Measurements from ENCODE around the gene ADGRB3. TPM values are rescaled to one million over a fixed set of nuclear protein-coding genes. Genes with fewer than 3 reads are reported as not detected.
A peak's percentile ranks its signal among the peaks of the same experiment; 100 is the strongest.

The ADGRB3 gene
- total RNA-seq, 1 donor from 2014 or later = 3.3 TPM

DNA sequence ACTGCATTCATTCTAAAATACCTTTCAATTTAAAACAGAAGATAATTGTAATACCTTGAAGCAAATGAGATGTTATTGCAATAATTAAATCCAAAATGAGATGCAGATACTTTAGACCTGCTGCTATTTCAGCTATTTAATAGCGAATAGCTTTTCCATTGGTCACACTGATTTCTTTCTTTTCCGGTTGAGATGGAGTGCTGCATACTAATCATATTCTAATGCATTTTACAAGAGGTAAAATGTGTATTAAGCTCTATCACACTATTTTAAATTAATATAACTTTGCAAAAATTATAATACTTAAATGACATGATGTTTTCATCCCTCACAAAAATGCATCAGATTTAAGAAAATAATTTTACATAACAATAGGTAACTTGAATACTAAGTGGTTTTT lies 74.0 kb downstream of the ADGRB3 start:
- DNase-seq = no peak

DNA sequence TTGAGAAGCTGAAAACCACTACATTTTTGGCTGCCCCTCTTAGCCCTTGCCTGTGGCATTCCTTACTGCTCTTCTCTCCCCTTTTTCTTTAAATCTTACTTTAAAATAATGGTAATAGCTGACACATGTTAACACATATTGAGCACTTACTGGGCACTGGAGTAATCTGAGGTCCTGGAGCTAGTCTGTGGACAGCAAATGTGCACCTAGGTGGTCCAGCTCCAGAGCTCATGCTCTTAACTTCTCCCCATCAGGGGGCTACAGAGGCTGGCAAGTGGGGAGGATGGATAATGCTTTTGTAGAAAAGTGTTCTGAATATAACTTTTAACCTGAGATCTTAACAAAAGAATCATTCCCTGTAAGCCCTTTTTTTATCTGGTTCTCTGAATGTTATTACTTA lies 74.8 kb downstream of the ADGRB3 start:
- no peak for DNase-seq

DNA sequence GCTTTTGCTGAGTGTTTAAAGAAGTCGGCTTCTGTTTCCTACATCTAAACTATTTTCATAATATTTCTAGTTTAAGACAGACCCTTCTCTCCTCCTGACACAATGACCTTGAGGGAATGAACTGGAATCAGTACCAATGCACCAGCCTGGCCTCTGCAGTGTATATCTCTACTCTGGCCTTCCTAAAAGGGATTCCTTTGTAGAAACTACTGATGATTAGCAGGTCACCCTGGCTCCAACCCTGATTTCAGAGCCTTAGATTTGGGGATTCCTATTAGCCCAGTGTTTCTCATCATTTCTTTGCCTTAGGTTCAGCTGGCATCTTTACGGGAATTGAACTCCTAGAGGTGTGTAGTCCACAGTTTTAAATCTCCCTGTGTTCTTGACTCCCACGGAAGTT lies 75.4 kb downstream of the ADGRB3 start:
- DNase-seq = no peak

DNA sequence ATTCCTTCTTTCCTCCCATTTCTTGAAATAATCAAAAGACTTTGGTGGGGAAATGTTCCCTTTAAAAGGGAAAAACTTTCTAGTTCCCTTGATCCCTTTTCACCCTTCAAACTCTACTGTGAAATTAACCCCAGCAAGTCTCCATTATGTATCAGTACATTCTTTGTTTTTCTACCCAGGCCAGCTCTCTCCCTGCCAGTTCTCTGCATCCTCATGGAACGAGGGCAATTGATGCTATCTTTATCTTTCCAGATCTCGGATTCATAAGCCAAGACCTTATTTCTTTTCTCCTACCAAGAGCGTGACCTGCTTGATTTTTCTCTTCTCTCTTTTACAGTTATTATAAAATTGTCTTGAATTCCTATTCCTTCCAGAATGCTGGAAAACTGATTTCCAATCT lies 75.8 kb downstream of the ADGRB3 start:
- no peak for DNase-seq

DNA sequence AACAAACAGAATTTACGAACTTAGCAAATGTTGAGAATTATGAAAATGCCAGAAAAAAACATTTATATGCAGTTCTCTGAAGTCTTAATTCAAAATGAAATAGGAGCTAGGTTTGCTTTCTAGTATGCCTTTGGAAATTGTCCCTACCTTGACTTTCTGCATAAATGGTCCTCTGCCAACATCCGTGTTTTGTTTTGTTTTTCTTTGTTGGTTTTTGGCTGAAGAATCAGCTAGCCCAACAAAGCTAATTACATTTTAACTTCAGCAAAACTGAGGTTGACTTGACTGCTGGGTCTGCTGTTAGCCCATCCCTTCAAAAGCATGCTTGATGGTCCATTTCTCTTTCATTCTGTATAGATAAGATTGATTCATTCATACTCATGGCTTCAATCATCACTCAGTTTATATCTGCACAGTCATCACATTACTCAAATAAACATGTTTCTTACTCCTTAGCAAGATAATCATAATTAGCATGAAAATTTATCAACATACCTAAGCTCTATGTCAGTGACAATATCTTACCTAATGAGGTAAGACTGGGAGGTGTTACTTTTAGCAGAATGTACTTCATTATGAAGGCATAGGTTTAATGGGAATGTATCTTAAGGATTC lies 76.4 kb downstream of the ADGRB3 start:
- no peak for DNase-seq

DNA sequence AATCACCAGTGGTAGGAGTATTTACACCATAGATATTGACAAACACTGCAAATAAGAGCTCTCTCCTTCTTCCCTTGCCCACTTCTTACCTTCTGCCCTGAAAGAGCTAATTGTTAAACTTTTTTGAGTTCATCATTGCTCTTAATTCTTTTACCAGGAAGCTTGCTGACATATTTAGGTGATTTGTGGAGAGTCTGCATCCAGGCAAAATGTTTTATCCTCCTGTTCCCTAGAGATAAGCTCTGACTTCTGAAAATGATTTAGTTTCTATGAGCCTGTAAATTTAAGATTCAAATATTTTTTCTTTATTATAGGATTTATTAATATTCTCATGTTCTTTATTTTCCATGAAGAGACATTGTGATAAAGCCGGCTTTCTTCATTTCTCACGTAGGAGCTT lies 81.5 kb downstream of the ADGRB3 start:
- DNase-seq = no peak

DNA sequence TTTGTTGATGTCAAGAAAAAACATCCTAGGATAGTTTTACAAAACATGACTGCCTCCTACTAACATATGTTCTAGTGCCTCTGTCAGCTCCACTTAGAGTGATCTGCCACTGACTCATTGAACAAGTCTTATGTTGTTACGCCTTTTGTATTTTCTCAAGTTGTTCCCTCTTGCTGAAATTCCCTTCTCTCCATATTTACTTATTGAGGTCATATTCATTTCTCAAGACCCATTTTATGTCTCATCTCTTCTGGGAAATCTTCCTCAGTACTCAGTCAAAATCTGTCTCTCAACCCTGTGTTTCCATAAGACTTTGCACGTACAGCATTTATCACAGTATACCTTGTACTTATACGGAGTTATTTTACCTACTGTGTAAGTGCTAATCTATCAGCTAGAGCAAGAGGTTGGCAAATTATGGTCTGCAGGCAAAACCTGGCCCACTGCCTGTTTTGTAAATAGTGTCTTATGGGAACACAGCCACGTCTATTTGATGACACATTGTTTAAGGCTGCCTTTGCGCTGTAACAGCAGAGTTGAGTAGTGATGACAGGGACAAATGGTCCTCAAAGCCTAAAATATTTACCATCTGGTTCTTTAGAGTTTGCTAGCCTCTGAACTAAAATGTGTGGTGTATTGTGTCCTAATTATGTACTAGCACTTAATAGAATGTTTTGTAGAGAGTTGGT lies 83.4 kb downstream of the ADGRB3 start:
- peak; percentile 81 for DNase-seq

DNA sequence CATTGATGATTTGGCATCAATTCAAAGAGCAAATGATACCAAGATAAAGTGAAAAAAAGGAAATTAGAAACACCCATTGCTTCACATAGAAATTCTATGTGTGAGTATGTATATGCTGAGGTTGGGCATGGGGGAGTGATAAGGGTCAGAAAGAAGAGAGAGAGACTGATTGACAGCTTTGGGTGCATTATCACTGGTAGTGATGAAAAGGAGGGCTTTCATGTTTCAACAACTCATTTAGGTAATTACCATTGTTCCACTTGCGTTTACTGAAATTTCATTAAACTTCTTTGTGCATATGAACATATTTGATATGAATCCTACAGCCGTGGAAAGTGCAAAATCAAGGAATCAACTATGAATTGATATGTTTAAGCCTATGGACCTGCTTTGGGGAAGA lies 84.7 kb downstream of the ADGRB3 start:
- no peak for DNase-seq

DNA sequence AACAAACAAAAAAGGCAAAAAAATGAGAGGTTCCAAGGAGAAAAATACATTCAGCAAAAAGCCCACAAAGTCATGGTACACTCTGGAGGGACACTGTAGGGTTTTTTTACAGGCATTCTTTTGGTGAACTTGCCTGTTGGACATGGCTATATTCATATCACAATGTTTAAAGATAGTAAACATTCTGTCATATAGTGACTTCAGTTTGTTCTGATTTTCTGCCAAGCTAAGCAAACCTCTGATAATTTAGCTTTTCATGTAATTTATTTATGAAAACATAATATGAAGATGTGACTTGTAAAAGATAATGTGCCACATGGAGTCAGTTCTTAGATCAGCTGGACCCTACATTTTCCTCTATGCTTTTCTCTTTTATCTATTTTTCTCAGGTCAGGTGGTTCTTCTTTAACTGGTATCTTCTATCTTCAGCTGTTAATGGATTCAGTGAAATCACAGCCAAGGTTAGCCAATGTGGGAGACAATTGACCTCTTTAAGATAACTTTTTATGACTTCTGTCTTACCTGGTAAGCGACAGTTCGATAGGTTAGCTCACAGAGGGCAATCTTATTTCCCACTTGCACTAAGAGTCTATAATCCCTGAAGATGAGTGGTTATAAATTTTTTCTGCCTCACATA lies 87.9 kb downstream of the ADGRB3 start:
- no peak for DNase-seq

DNA sequence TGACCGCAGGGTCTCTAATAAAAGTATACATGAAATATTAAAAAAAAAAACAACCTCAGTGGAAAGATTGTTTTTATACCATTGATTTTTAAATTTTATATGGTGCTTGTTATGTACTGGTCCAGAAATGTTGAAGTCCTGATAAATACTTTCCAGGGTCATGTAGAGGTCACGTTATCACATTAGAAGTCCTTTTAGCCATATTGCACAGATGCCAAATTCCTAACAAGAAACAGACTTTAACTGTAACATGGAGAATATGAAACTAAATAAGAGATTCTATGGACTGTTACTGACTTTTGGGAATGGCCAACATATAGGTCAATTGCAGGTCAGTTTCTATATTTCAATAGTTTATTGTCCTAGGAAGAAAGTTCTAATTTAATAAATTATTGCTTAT lies 89.0 kb downstream of the ADGRB3 start:
- DNase-seq = peak; percentile 16

DNA sequence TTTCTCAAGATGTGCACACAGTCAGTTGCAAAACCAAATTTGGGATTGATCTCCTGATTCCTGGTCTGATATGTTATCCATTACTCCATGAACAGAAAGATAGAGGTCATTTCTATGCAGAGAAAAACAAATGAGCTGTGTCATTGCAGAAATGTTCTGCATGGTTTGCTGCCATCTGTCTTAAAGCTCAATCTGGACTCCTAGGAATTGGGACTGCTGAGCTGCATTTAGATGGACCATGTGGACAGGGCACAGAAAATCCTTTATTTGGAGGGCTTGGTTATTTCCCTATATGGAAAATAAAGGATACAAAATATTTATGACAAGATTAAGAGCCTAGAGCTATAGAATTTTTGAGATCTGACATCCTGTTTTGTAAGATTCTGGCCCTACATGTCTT lies 91.3 kb downstream of the ADGRB3 start:
- DNase-seq = no peak

DNA sequence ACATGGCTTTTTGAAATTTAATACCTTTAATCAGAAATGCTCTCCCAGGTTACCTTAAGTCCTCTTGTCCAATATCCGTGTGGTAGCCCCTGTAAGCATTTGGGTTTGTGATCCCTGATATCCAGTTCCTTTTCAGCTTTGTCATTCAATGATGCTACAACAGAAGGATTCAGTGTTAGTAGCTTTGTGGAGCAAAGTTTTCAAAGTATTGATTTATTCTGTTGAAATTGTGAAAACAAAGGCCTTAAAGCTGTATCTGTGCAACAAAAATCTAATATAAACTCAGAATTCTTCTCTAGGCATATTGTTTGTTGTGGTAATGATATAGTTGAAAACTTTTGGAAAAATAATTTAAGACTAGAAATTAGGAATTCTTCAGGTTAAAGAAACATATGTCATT lies 91.9 kb downstream of the ADGRB3 start:
- DNase-seq = no peak

DNA sequence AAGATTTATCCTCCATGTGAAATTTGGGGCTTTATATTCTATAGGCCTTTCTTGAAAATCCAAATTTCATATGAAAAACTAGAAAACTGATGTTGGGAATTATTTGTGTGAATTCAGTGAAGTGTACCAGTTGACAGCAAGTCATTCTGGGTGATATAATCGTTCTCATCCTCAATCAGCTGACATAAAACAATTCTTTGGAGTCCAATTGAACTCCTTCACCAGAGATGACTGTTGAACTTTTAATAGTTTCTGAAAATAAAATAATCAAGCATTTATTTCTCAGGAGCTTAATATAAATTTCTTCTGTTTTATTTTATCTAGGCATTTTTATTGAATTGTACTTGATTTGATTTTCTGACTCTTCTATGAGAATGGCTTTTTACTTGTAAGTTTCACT lies 92.6 kb downstream of the ADGRB3 start:
- DNase-seq = no peak

DNA sequence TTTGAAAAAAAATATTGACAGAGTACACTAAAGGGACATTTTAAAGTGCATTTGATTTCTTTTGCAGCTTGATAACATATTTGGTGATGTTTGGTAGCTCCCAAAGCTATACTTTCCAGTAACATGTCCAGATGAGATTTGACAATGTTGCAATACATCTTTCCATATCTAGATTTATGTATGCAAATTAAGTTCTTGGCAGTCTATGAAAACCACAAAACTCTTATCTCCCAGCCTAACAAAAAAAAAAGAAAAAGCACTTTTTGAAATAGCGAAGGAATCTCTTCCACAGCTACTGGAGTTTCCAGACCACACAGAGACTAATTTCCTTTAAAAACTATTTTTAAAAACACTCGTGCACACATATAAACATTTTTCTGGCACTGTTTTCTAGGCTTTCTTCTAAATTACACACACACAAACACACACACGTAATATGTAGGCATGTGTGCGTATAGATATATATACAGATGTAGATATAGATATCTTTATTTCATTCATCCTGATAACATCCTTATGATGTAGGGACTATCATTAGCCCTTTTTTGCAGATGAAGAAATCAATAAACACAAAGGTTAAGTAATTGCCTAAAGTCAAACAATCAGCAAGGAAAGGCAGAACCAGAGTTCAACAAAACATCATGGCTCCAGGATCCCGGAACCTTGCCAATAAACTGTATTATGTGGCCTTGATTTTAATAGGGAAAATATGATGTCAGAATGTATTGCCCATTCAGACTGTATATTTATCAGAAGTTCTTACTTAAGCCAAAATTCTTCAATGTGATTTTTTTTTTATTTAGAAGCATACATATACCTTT lies 93.3 kb downstream of the ADGRB3 start:
- DNase-seq = peak; percentile 13

DNA sequence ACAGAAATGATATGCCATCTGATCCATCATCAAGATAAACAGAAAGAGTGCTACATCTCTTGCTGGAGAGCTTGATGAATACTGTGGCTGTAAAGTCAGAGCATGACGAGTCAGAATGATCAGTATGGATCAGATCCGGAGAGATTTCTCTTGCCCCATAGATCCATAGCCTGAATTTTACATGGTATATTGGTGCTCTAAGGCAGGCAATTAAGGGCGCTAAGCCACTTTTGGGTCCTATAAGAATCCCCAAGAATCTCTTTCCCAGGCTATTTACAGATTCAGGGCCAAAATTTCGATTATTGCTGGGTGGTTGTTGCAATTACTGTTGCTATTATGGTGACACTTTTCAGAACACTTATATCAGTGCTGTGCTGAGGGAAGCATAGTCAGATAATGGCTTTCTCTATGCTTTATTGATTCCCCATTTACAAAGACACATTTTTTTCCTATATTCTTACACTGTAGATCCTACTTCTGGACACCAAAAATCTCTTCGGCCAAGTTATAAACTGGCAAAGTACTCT lies 94.4 kb downstream of the ADGRB3 start:
- DNase-seq = no peak

DNA sequence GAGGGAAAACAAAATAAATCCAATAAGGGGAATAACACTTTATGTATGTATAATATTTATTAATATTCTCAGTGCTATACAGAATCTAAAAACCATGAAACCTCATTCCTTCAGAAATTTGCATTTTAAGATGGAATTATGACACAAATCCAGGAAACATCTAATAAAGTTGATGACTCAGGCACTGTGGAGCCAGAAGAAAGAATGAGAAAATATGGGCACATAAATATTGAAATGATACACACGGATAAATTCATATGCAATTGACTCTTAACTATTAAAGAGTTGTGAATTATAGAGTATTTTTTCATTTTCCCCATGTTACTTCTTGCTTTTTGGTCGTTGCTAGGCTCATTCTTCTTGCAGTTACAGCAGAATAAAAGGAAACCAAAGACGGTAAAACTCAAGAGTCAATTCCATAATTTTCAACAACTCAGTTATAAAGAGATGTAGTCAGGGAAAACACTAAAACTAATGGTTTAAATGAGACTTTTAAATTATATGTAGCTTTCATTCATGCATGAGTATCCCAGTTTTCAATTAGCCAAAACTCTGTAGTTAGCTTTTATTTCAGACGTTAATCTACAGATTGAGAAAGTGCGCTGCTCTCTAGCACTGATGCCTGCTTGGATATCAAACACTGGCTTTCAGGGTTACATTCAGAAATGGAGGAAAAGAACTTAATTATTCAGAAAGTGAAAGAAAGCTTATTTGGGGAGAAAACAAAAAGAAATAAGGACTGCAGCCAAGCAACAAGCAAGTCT lies 95.4 kb downstream of the ADGRB3 start:
- DNase-seq = no peak

DNA sequence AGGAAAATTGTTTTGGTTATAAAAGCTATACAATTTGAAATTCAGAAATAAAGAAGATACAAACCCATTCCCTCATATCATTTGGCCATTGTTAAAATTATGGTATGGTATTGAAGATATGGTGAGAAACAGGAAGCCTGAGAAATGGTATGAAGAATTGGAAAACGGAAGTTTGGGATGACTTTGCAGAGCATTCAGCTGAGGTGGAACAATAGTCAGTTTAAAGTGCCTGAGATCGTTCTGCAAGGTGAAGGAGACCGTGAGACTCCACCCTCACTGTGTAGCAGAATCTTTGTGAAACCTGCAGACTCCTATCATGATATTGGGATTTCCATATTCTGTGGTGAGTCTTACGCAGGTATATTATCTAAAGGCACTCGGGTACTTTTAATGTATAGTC lies 97.3 kb downstream of the ADGRB3 start:
- DNase-seq = no peak

DNA sequence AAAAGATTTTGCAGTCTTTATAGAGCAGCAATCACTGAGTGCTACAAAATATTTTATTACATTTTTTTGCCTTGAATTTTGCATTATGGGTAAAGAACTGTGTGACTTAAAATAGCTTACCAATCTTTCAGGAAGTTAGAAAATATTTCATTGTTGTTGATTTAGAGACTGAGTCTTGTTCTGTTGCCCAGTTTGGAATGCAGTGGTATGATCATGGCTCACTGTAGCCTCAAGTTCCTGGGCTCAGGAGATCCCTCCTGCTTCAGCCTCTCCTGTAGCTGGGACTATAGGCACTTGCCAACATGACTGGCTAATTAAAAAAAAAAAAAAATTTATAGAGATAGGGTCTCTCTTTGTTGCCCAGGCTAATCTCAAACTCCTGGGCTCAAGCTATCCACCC lies 100.8 kb downstream of the ADGRB3 start:
- no peak for DNase-seq

DNA sequence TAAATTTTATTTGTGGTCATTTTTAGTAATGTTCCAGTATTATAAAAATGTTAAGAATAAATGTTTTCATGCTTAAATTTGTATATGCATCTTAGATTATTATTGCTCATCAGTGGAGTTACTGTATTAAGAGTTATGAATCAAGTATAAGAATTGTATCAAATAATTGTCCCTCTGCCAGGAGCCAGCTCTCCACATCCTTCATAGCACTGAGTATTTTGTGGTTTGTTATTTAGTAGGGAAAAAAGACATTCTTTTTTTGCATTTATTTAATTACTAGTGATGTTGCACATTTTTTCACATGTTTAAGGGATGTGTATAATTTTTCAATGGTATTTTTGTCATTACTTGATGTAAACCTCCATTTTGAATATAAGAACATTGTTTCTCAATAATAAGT lies 102.0 kb downstream of the ADGRB3 start:
- no peak for DNase-seq

DNA sequence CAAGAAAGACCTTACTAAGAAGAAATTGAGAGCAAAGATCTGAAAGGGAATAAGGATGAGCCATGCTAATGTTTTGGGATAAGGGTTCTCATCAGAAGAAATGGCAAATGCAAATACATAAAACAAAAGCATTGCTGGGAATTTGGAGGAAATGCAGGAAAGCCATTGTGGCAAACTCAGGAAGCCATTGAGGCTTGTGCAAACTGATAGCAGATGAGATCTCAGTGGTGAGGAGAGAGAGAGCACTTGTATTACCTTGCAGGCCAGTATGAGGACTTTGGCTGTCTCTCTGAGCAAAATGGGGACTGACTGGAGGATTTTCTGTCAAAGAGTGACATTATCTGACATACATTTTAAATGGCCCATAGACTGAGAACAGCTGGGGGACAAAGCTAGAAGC lies 103.0 kb downstream of the ADGRB3 start:
- DNase-seq = no peak

DNA sequence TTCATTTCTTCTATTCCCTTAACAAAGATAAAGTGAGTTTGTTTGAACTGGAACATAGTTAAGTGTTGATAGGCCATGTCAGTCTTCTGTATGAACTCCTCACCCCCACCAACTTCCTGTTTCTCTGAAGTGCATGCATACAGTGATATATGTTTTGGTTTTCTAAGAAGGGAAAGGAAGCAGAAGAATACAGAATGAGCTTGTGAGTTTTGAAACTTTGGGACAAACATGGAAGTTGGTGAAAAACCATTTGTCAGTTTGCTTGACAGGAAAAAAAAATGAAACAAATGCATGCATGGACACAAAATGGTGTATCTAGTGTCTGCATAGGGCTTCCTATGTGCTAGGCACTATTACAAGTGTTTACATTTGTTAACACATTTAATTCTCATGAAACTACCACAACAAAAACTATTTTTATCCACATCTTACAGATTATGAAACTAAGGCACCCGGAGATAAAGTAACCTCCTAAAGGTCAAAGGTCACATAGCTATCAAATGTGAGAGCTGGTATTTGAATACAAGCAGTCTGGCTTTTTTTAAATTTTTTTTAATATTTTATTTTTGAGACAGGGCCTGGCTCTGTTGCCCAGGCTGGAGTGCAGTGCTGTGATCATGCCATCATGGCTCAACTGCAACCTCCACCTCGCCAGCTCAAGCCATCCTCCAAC lies 105.9 kb downstream of the ADGRB3 start:
- DNase-seq = no peak

All from skin of body (tissue), 2 donors.